ENCODE measurements around the gene ATP6V0C.
"Not testable (repeated sequence)": the region's sequence is repeated elsewhere in the genome, so short reads cannot be mapped to it uniquely, and the experiment has no call there.

The ATP6V0C gene

GRCh38 chr16:2532494-2533141 lies 18.9 kb downstream of the ATP6V0C start:
- Histone ChIP-seq H3K27ac (peak overlapping the region; percentile 96 to 99), H3K4me3 (peak overlapping the region; percentile 88)
- DNase-seq (ENCODE audit: low spot score), result peak; percentile 85
- no peak for TF ChIP-seq CTCF (IDR thresholded peaks at IDR 0.05)

DNA sequence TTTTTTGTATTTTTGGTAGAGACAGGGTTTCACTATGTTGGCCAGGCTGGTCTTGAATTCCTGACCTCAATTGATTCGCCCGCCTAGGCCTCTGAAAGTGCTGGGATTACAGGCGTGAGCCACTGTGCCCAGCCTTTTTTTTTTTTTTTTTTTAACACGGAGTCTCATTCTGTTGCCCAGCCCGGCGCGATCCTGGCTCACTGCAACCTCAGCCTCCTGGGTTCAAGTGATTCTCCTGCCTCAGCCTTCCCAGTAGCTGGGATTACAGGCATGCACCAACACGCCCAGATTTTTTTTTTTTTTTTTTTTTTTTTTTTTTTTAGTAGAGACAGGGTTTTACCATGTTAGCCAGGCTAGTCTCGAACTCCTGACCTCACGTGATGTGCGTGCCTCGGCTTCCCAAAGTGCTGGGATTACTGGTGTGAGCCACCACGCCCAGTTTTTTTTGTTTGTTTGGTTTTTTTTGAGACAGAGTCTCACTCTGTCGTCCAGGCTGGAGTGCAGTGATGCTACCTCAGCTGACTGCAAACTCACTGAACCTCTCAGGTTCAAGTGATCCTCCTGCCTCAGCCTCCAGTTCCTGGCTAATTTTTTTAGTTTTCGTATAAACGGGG lies 19.5 kb downstream of the ATP6V0C start:
- Histone ChIP-seq H3K27ac (peak overlapping the region; percentile 96 to 99), H3K4me3 (peak overlapping the region; percentile 88)
- not testable (repeated sequence) for DNase-seq (ENCODE audit: low spot score)

DNA sequence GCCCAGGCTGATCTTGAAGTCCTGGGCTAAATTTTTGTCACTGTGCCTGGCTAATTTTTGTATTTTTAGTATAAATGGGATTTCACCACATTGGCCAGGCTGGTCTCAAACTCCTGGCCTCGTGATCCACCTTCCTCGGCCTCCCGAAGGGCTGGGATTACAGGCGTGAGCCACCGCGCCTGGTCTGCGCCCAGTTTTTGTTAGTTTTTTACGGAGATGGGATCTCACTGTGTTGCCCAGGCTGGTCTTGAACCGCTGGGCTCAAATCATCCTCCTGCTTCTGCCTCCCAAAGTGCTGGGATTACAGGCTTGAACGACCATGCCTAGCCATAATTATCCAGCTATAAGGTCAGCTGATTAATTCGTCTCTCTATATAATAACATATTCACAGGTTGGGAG lies 20.2 kb downstream of the ATP6V0C start:
- Histone ChIP-seq H3K27ac (no peak overlapping the region), H3K4me3 (no peak overlapping the region)
- no peak for TF ChIP-seq CTCF (IDR thresholded peaks at IDR 0.05)
- no peak for DNase-seq (ENCODE audit: low spot score)

GRCh38 chr16:2534335-2534734 lies 20.6 kb downstream of the ATP6V0C start:
- H3K4me3 ChIP-seq; H3K27ac ChIP-seq; DNase-seq (ENCODE audit: low spot score): not testable (repeated sequence)

DNA sequence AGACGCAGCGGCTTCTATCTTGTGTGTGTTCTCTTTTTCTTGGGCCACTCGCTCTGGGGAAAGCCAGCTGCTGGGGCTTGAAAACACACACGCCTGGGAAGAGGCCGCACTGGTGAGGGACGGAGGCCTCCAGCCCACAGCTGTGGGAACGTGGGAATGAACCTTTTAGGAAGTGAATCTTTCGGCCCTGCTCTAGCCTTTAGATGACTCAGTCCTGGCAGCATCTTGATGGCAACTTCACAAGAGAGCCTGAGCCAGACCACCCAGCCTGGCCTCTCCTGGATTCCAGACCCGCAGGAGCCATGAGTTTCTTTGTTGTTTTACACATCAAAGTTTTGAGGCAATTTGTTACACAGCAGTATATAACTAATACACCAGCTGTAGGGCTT lies 21.9 kb downstream of the ATP6V0C start:
- DNase-seq (ENCODE audit: low spot score), result peak; percentile 77
- no peak for TF ChIP-seq CTCF (IDR thresholded peaks at IDR 0.05)
- Histone ChIP-seq H3K4me3 (no peak overlapping the region), H3K27ac (peak overlapping the region in 1 of 2 donors; percentile 83)

DNA sequence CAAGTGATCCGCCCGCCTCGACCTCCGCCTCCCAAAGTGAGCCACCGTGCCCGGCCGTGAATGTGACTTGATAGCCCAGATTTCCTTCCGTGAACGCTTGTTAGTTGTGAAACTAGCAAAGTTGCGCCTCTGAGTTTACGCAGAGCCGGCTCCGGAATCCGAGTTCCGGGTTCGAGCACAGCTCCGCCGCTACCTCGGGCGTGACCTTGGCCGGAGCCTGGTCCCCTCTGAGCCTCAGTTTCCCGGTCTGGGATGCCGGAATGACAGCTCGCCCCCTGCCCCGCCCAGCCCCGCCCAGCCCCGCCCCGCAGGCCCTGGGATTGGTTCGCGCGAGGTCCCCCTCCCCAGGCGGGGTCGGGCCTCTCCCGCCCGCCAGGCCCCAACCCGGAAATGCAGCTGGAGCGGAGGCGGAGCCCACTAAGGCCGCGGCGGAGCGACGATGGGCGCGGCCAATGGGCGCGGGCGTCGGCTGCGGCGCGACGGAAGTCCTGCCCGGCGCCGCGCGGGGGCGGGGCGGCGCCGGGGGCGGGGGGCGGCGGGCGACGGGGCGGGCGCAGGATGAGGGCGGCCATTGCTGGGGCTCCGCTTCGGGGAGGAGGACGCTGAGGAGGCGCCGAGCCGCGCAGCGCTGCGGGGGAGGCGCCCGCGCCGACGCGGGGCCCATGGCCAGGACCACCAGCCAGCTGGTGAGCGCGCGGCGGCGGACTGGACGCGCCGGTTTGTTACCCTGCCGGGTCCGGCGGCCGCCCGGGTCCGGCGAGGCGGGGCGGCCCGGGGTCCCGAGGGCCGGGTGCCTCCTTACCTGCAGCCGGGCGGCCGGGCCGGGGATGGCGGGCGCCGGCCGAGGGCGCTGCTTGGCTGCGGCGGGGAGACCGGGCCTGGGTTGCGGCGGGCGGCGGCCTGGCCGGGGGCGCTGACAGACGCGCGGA lies 24.0 kb downstream of the ATP6V0C start, which contains the start of gene PDPK1:
Gene PDPK1, plus strand, starts transcription at position 571 of the 929 bp plus-strand sequence. Its CDS starts 92 bp downstream, at position 663.
- Histone ChIP-seq H3K4me3 (peak within 1 kb of the TSS; percentile 98), H3K27ac (peak within 1 kb of the TSS; percentile 62 to 96)
- no peak for TF ChIP-seq CTCF (IDR thresholded peaks at IDR 0.05)
- peak; percentile 96 for DNase-seq (ENCODE audit: low spot score)

DNA sequence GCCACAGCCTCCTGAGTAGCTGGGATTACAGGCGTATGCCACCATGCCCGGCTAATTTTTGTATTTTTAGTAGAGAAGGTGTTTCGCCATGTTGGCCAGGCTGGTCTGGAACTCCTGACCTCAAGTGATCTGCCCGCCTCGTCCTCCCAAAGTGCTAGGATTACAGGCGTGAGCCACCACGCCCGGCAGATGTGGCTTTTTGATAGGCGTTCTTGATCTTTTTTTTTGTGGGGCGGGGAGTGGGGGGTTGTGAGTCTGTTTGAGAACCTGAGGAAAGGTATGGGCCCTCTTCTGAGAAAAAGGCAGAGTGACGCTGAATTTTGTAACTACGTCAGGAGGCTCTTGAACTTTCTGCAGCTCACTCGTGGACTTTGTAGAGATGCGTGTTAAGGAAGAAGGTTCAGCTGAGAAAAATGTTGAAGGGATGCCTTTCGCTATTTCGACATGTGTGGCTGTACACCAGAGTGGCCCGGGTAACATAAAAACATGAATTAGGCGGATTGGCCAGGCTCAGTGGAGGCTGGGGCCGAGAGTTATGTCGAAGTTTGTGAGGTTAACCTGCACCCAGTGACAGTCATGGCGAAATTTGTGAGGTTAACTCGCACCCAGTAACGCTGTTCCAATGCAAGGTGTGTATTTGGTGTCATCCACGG lies 25.6 kb downstream of the ATP6V0C start:
- not testable (repeated sequence) for H3K27ac ChIP-seq; DNase-seq (ENCODE audit: low spot score)
- peak overlapping the region; percentile 98 for H3K4me3 ChIP-seq

- not testable (repeated sequence) for DNase-seq (ENCODE audit: low spot score); H3K27ac ChIP-seq
- peak overlapping the region; percentile 98 for H3K4me3 ChIP-seq
These were observed 26.2 kb downstream of the ATP6V0C start for GRCh38 chr16:2539845-2540458.

DNA sequence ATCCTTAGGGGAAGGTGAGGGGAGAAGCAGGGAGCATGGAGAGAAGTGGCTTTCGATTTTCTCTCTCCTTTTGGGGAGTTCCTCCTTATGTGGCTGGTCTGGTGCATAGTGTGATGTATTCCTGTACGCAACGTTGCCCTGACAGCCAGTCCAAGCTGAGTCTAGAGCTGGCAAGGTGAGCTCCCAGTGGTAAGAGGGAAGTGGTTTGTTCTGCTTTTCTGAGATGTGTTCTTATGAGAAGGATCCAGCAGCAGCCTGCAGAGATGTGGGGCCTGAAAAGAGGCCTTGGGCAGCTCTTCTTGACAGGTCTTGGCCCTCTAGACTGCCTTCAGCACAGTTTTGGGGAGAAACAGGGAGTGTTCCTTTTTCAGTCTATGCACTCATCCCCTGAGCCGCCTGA lies 27.2 kb downstream of the ATP6V0C start:
- DNase-seq (ENCODE audit: low spot score); H3K4me3 ChIP-seq; H3K27ac ChIP-seq: not testable (repeated sequence)

DNA sequence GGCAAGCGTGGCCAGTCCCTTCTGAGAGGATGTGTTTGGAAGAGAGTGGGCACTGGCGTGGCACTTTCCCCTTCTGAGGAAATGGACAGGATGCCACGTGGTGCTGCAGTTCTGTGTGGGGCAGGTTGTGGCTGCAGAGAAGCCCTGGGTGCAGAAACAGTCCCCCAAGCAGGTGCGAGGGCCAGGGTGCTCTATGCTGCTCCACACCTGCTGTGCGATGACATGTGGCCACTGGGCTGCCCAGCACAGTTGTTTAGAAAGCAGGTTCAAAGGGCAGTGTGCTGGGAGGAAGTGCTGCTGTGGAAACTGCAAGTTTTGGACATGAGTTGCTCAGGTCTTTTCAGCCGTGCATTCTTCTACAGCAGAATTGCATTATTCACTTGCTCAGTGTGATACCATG lies 27.7 kb downstream of the ATP6V0C start:
- H3K27ac ChIP-seq; DNase-seq (ENCODE audit: low spot score): not testable (repeated sequence)

GRCh38 chr16:2543771-2544170 lies 30.0 kb downstream of the ATP6V0C start:
- not testable (repeated sequence) for DNase-seq (ENCODE audit: low spot score); H3K4me3 ChIP-seq; H3K27ac ChIP-seq

More for the DNA sequence above, 27.7 kb downstream of the ATP6V0C start:
- H3K4me3 ChIP-seq, result not testable (repeated sequence)

DNA sequence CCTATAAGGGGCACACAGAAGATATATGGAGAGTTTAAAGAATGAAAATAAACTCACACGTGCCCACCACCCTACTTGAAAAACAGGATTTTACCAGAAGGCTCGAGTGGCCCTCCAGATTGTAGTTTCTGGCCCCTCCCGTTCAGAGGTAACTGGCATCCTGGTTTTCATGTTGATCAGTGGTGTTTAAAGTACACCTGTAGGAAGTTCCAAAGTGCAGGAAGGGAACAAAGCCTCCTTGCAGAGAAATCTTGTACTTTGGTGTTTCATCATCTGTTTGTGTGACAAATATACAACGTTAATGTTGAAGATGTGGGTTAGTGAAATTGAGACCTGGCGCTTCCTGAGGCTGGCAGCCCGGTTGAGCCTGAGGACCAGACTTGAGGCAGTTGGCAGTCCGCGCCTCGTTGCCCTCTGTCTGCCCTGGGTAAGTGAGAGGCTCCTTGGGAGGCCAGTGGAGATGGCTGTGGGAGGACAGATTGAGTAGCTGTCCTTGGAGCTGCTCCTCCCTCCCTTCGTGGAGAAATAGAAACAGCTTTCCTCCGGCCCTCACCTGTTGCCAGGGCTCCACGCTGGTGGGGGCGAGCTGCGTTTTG lies 36.6 kb downstream of the ATP6V0C start:
- H3K27ac ChIP-seq; H3K4me3 ChIP-seq; DNase-seq (ENCODE audit: low spot score): not testable (repeated sequence)

Measured in coronary artery (tissue), 2 donors.